GM12801 (cell line): ENCODE data around the gene SHROOM3.

Source experiments
- CTCF ChIP-seq: IDR thresholded peaks from one replicate; pipeline ENCODE4 v1.5.1; 2011; ENCODE audit warnings: control low read depth; ENCODE audit not compliant: insufficient read length; ENCODE audit errors: extremely low read depth

SHROOM3 gene

GRCh38 chr4:76535603-76536372 lies 100.8 kb downstream of the SHROOM3 start:
- no peak for TF ChIP-seq CTCF

- TF ChIP-seq CTCF: no peak
These were observed 101.3 kb downstream of the SHROOM3 start for GRCh38 chr4:76536373-76536689.

- TF ChIP-seq CTCF: no peak
These were observed 103.3 kb downstream of the SHROOM3 start for GRCh38 chr4:76538296-76538695.

GRCh38 chr4:76539979-76540378 lies 105.0 kb downstream of the SHROOM3 start:
- TF ChIP-seq CTCF: no peak

GRCh38 chr4:76540486-76540885 lies 105.5 kb downstream of the SHROOM3 start:
- no peak for TF ChIP-seq CTCF

GRCh38 chr4:76543378-76543777 lies 108.3 kb downstream of the SHROOM3 start:
- TF ChIP-seq CTCF: no peak

- TF ChIP-seq CTCF: no peak
These were observed 109.7 kb downstream of the SHROOM3 start for GRCh38 chr4:76544725-76545124.
